HEK293 (cell line): ENCODE results near the gene LSM2.

ENCODE experiments used
- CTCF ChIA-PET: fragments of 350-600 bp; formaldehyde crosslinking; extraction: SDS; loops from one replicate; lab custom pipeline; 2021; ENCODE audit warnings: antibody characterized with exemption; lab: Yijun Ruan, JAX
- POLR2A ChIA-PET: fragments of 300-600 bp; formaldehyde crosslinking; extraction: SDS; loops from one replicate; lab custom pipeline; 2020; ENCODE audit warnings: antibody characterized with exemption, inconsistent platforms; lab: Yijun Ruan, JAX
- H3K27ac ChIP-seq: fragments of 200-500 bp; sonication (Bioruptor generic); 2 replicates; pipeline ENCODE4 v1.5.1; 2014; ENCODE audit warnings: low read depth, low read length, control low read depth, inconsistent platforms; ENCODE audit errors: extremely low read depth
- H3K36me3 ChIP-seq, 2 experiments: fragments of 200-500 bp in 1 of 2; sonication (Bioruptor generic) in 1 of 2; 1 replicate in 1 of 2; 2 replicates in 1 of 2; pipeline ENCODE4 v1.5.1; 2014 to 2017; ENCODE audit warnings: inconsistent platforms in 2 of 2, low read length in 2 of 2; ENCODE audit not compliant: control insufficient read depth in 2 of 2, insufficient read depth in 1 of 2
- H3K4me1 ChIP-seq: fragments of 200-500 bp; sonication (Bioruptor generic); 2 replicates; pipeline ENCODE4 v1.5.1; 2014; ENCODE audit warnings: mild to moderate bottlenecking, low read length, inconsistent platforms; ENCODE audit not compliant: control insufficient read depth, insufficient read depth
- H3K4me3 ChIP-seq: 2 replicates; pipeline ENCODE4 v1.5.1; 2011; ENCODE audit warnings: low read depth, mild to moderate bottlenecking, control low read depth, low read length, moderate library complexity
- H3K9me3 ChIP-seq: fragments of 200-500 bp; sonication (Bioruptor generic); 2 replicates; pipeline ENCODE4 v1.5.1; 2014; ENCODE audit warnings: low read depth, low read length, inconsistent platforms; ENCODE audit not compliant: control insufficient read depth, insufficient read depth
- ATF2 ChIP-seq: fragments of 450-650 bp; formaldehyde crosslinking; IDR thresholded peaks from 2 replicates; pipeline ENCODE4 v1.5.1; 2016; ENCODE audit warnings: missing biosample characterization, missing genetic modification characterization, low read depth
- EGR2 ChIP-seq: fragments of 450-650 bp; formaldehyde crosslinking; IDR thresholded peaks from 2 replicates; pipeline ENCODE4 v1.5.1; 2016; ENCODE audit warnings: low read depth, missing biosample characterization, missing genetic modification characterization
- SP7 ChIP-seq: fragments of 450-650 bp; formaldehyde crosslinking; IDR thresholded peaks from 2 replicates; pipeline ENCODE4 v1.5.1; 2016; ENCODE audit warnings: missing biosample characterization, missing genetic modification characterization
- ZFHX2 ChIP-seq: fragments of 450-650 bp; formaldehyde crosslinking; conservative IDR thresholded peaks from 2 replicates; pipeline ENCODE4 v1.5.1; 2016; ENCODE audit warnings: missing biosample characterization, missing genetic modification characterization
- ZFP37 ChIP-seq: fragments of 450-650 bp; formaldehyde crosslinking; IDR thresholded peaks from 2 replicates; pipeline ENCODE4 v1.5.1; 2016; ENCODE audit warnings: missing biosample characterization, missing genetic modification characterization
- ZNF112 ChIP-seq: fragments of 450-650 bp; formaldehyde crosslinking; IDR thresholded peaks from 2 replicates; pipeline ENCODE4 v1.5.0; 2017; ENCODE audit warnings: missing biosample characterization, missing genetic modification characterization
- ZNF266 ChIP-seq: fragments of 450-650 bp; formaldehyde crosslinking; IDR thresholded peaks from 2 replicates; pipeline ENCODE4 v1.5.1; 2016; ENCODE audit warnings: missing biosample characterization, missing genetic modification characterization, low read depth
- ZNF302 ChIP-seq: fragments of 450-650 bp; formaldehyde crosslinking; IDR thresholded peaks from 2 replicates; pipeline ENCODE4 v1.5.1; 2016; ENCODE audit warnings: missing biosample characterization, missing genetic modification characterization, low read depth
- ZNF335 ChIP-seq: fragments of 450-650 bp; formaldehyde crosslinking; conservative IDR thresholded peaks from 2 replicates; pipeline ENCODE4 v1.5.1; 2016; ENCODE audit warnings: missing biosample characterization, missing genetic modification characterization
- ZNF394 ChIP-seq: fragments of 450-650 bp; formaldehyde crosslinking; IDR thresholded peaks from 2 replicates; pipeline ENCODE4 v1.5.1; 2016; ENCODE audit warnings: missing biosample characterization, missing genetic modification characterization, mild to moderate bottlenecking, moderate library complexity, borderline replicate concordance
- ZNF473 ChIP-seq: fragments of 450-650 bp; formaldehyde crosslinking; IDR thresholded peaks from 2 replicates; pipeline ENCODE4 v1.5.1; 2017; ENCODE audit warnings: missing biosample characterization, missing genetic modification characterization
- ZNF529 ChIP-seq: fragments of 450-650 bp; formaldehyde crosslinking; IDR thresholded peaks from 2 replicates; pipeline ENCODE4 v1.5.1; 2017; ENCODE audit warnings: missing genetic modification characterization, missing biosample characterization; ENCODE audit not compliant: insufficient replicate concordance
- ZNF585B ChIP-seq: fragments of 450-650 bp; formaldehyde crosslinking; IDR thresholded peaks from 2 replicates; pipeline ENCODE4 v1.5.1; 2016; ENCODE audit warnings: missing biosample characterization, missing genetic modification characterization
- ZNF660 ChIP-seq: fragments of 450-650 bp; IDR thresholded peaks from 2 replicates; pipeline ENCODE4 v1.5.1; 2018; ENCODE audit warnings: missing biosample characterization, mild to moderate bottlenecking, missing genetic modification characterization
- ZNF768 ChIP-seq: fragments of 450-650 bp; formaldehyde crosslinking; IDR thresholded peaks from 2 replicates; pipeline ENCODE4 v1.5.1; 2018; ENCODE audit warnings: missing biosample characterization, mild to moderate bottlenecking, missing genetic modification characterization
- ZNF843 ChIP-seq: fragments of 450-650 bp; formaldehyde crosslinking; IDR thresholded peaks from 2 replicates; pipeline ENCODE4 v1.5.1; 2016; ENCODE audit warnings: missing biosample characterization, missing genetic modification characterization
- TF ChIP-seq, protein P1 (sequence below): fragments of 450-650 bp; formaldehyde crosslinking; IDR thresholded peaks from 2 replicates; pipeline ENCODE4 v1.5.1; 2016; ENCODE audit warnings: missing biosample characterization, missing genetic modification characterization
- TF ChIP-seq, protein P2 (sequence below): fragments of 450-650 bp; formaldehyde crosslinking; IDR thresholded peaks from 2 replicates; pipeline ENCODE4 v1.5.1; 2016; ENCODE audit warnings: missing biosample characterization, missing genetic modification characterization
- TF ChIP-seq, protein P3 (sequence below): fragments of 450-650 bp; formaldehyde crosslinking; IDR thresholded peaks from 2 replicates; pipeline ENCODE4 v1.5.1; 2016; ENCODE audit warnings: missing biosample characterization, missing genetic modification characterization

The LSM2 gene

DNA sequence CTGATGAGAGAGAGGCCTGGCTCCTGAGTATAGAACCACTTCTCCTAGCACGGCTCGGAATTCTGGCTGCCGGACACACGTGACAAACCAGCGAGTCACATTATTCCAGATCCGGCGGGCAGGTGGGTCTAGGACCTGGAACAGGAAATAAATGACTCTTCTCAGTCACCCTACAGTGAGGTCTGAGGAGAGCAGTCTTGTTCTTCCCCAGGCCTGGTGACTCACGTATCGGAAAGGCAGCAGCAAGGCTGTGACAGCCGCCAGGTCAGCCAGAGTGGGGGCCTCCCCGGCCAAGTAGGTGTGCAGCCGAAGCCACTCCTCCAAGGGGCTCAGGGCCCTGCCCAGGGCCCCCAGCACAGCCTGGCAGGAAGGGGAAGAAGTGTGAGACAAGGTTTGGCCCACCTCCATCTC is 14.0 kb downstream of the LSM2 start:
- Histone ChIP-seq H3K9me3 (no peaks in the 10 kb centered on the region), H3K4me3 (no peak overlapping the region), H3K36me3 (peaks cover 20 to 45% of the 10 kb centered on the region in 2 experiments), H3K4me1 (no peaks in the 10 kb centered on the region; the same call in 1 of the 2 replicates), H3K27ac (no peak overlapping the region)
- ChIA-PET CTCF (interaction anchor here (0.7 to 2.7 kb wide), 3 partner anchors 13 to 62 kb away, joined by 3 to 26 read pairs (median 3); partner anchors contain the start of gene LSM2), POLR2A (interaction anchor here (0.7 to 5.0 kb wide), 2 partner anchors 34 to 549 kb away, joined by 3 to 34 read pairs; partner anchors contain the start of gene HSPA1B)
- TF ChIP-seq ZNF112 (no peak), ZNF266 (tag by site-specific recombination) (no peak), ZNF585B (no peak), ZNF768 (no peak), ATF2 (tag by site-specific recombination) (no peak), ZNF529 (no peak), ZFP37 (tag by site-specific recombination) (no peak), ZNF843 (tag by site-specific recombination) (no peak), ZNF660 (tag by site-specific recombination) (no peak)

- Histone ChIP-seq H3K9me3 (no peaks in the 10 kb centered on the region), H3K4me1 (no peaks in the 10 kb centered on the region; the same call in 1 of the 2 replicates), H3K4me3 (no peak overlapping the region)
- CTCF ChIA-PET: interaction anchor here (0.5 to 2.7 kb wide), 21 partner anchors 8 to 166 kb away, joined by 3 to 28 read pairs (median 3); partner anchors contain the start of genes ABHD16A, LSM2, MSH5 and VWA7
- TF ChIP-seq, protein P1, sequence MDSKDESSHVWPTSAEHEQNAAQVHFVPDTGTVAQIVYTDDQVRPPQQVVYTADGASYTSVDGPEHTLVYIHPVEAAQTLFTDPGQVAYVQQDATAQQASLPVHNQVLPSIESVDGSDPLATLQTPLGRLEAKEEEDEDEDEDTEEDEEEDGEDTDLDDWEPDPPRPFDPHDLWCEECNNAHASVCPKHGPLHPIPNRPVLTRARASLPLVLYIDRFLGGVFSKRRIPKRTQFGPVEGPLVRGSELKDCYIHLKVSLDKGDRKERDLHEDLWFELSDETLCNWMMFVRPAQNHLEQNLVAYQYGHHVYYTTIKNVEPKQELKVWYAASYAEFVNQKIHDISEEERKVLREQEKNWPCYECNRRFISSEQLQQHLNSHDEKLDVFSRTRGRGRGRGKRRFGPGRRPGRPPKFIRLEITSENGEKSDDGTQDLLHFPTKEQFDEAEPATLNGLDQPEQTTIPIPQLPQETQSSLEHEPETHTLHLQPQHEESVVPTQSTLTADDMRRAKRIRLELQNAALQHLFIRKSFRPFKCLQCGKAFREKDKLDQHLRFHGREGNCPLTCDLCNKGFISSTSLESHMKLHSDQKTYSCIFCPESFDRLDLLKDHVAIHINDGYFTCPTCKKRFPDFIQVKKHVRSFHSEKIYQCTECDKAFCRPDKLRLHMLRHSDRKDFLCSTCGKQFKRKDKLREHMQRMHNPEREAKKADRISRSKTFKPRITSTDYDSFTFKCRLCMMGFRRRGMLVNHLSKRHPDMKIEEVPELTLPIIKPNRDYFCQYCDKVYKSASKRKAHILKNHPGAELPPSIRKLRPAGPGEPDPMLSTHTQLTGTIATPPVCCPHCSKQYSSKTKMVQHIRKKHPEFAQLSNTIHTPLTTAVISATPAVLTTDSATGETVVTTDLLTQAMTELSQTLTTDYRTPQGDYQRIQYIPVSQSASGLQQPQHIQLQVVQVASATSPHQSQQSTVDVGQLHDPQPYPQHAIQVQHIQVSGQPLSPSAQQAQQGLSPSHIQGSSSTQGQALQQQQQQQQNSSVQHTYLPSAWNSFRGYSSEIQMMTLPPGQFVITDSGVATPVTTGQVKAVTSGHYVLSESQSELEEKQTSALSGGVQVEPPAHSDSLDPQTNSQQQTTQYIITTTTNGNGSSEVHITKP (tag by site-specific recombination): peak; percentile 93
- TF ChIP-seq EGR2 (tag by site-specific recombination) (0 out of 2 replicates have a peak, but pooled peaks have one; percentile 1), ZNF302 (no peak)
- TF ChIP-seq, all 188 proteins: peak for 2
- Histone ChIP-seq H3K36me3 (peaks cover 20 to 38% of the 10 kb centered on the region in 2 experiments), H3K27ac (no peak overlapping the region)
- POLR2A ChIA-PET: interaction anchor here (1.2 to 5.0 kb wide), 5 partner anchors 15 to 132 kb away, joined by 3 to 34 read pairs (median 6); partner anchors contain the start of genes C6orf47, HSPA1B and LSM2
These were observed 14.7 kb downstream of the LSM2 start for GRCh38 chr6:31792090-31792374.

GRCh38 chr6:31791324-31792089 is 15.3 kb downstream of the LSM2 start:
- no peaks in the 10 kb centered on the region; the same call in 1 of the 2 replicates for H3K4me1 ChIP-seq
- no peak overlapping the region for H3K27ac ChIP-seq
- H3K4me3 ChIP-seq: no peak overlapping the region
- H3K9me3 ChIP-seq: no peaks in the 10 kb centered on the region
- CTCF ChIA-PET: interaction anchor here (0.5 to 2.7 kb wide), 34 partner anchors 9 to 347 kb away, joined by 3 to 28 read pairs (median 3); partner anchors contain the start of genes ABHD16A, CLIC1, LSM2 and MSH5
- POLR2A ChIA-PET: interaction anchor here (0.6 to 5.0 kb wide), 12 partner anchors 12 to 131 kb away, joined by 3 to 34 read pairs (median 4); partner anchors contain the start of genes ABHD16A, C6orf47, DDAH2 and HSPA1A
- H3K36me3 ChIP-seq: peaks cover 21 to 38% of the 10 kb centered on the region in 2 experiments
- TF ChIP-seq, protein P2, sequence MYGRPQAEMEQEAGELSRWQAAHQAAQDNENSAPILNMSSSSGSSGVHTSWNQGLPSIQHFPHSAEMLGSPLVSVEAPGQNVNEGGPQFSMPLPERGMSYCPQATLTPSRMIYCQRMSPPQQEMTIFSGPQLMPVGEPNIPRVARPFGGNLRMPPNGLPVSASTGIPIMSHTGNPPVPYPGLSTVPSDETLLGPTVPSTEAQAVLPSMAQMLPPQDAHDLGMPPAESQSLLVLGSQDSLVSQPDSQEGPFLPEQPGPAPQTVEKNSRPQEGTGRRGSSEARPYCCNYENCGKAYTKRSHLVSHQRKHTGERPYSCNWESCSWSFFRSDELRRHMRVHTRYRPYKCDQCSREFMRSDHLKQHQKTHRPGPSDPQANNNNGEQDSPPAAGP (tag by site-specific recombination): 0 out of 2 replicates have a peak, but pooled peaks have one; percentile 52
- TF ChIP-seq, protein P3, sequence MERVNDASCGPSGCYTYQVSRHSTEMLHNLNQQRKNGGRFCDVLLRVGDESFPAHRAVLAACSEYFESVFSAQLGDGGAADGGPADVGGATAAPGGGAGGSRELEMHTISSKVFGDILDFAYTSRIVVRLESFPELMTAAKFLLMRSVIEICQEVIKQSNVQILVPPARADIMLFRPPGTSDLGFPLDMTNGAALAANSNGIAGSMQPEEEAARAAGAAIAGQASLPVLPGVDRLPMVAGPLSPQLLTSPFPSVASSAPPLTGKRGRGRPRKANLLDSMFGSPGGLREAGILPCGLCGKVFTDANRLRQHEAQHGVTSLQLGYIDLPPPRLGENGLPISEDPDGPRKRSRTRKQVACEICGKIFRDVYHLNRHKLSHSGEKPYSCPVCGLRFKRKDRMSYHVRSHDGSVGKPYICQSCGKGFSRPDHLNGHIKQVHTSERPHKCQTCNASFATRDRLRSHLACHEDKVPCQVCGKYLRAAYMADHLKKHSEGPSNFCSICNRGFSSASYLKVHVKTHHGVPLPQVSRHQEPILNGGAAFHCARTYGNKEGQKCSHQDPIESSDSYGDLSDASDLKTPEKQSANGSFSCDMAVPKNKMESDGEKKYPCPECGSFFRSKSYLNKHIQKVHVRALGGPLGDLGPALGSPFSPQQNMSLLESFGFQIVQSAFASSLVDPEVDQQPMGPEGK: peak; percentile 28; the same call in 1 of the 2 replicates
- TF ChIP-seq ZNF394 (tag by site-specific recombination) (no peak), ZFHX2 (tag by site-specific recombination) (peak; percentile 43; the same call in 1 of the 2 replicates), ZNF473 (tag by site-specific recombination) (no peak), SP7 (0 out of 2 replicates have a peak, but pooled peaks have one; percentile 12), ZNF335 (tag by site-specific recombination) (0 out of 2 replicates have a peak, but pooled peaks have one; percentile 18), EGR2 (tag by site-specific recombination) (peak; percentile 68)
